IMR-90 (cell line): ENCODE results near the gene SNRPE. TPM values are rescaled to one million over a fixed set of nuclear protein-coding genes. Genes with fewer than 3 reads are reported as not detected.
"Not testable (repeated sequence)": the region's sequence is repeated elsewhere in the genome, so short reads cannot be mapped to it uniquely, and the experiment has no call there.

ENCODE experiments used
- ATAC-seq: fragments of 200-7000 bp; cut with Tn5 transposase; 2 replicates; pipeline ENCODE4 v1.9.1; 2020; ENCODE audit warnings: low read depth, mild to moderate bottlenecking, moderate library complexity
- BruUV-seq: library from RNA; stranded (reverse); fragments of 400-500 nt; replicated peaks from 2 replicates; lab custom pipeline; 2021; lab: Mats Ljungman, UMichigan
- CTCF ChIA-PET: fragments of 300-600 bp; formaldehyde crosslinking; extraction: SDS; loops from one replicate; lab custom pipeline; 2021; ENCODE audit warnings: antibody characterized with exemption; lab: Yijun Ruan, JAX
- POLR2A ChIA-PET: fragments of 300-600 bp; sonication (Branson Sonifier 250); formaldehyde crosslinking; loops from one replicate; lab custom pipeline; 2022; ENCODE audit warnings: antibody characterized with exemption; ENCODE audit not compliant: unreplicated experiment; lab: Charles Lee
- DNase-seq: peaks from one replicate; pipeline ENCODE4 v3.0.0; 2013
- H2AFZ ChIP-seq: replicated peaks from 2 replicates; pipeline ENCODE3; 2013; ENCODE audit warnings: low read length, mild to moderate bottlenecking; ENCODE audit not compliant: poor library complexity
- H2AK5ac ChIP-seq: 2 replicates; pipeline ENCODE4 v1.6.1; 2013; ENCODE audit warnings: low read depth, low read length, inconsistent platforms
- H2AK9ac ChIP-seq: replicated peaks from 2 replicates; pipeline ENCODE3; 2013; ENCODE audit warnings: mild to moderate bottlenecking, low read depth, low read length, moderate library complexity; ENCODE audit not compliant: poor library complexity
- H2BK120ac ChIP-seq: 2 replicates; pipeline ENCODE4 v1.6.1; 2013; ENCODE audit warnings: low read depth, low read length, inconsistent platforms
- H2BK15ac ChIP-seq: 3 replicates; pipeline ENCODE4 v1.6.1; 2013; ENCODE audit warnings: low read depth, low read length, inconsistent platforms
- H2BK20ac ChIP-seq: 2 replicates; pipeline ENCODE4 v1.6.1; 2013; ENCODE audit warnings: low read depth, mild to moderate bottlenecking, inconsistent platforms, low read length, moderate library complexity
- H2BK5ac ChIP-seq: 2 replicates; pipeline ENCODE4 v1.6.1; 2013; ENCODE audit warnings: mild to moderate bottlenecking, low read depth, low read length, inconsistent platforms; ENCODE audit not compliant: poor library complexity, severe bottlenecking
- H3K14ac ChIP-seq: replicated peaks from 2 replicates; pipeline ENCODE4 v1.6.1; 2013; ENCODE audit warnings: low read depth, low read length, inconsistent platforms
- H3K18ac ChIP-seq: 2 replicates; pipeline ENCODE4 v1.6.1; 2013; ENCODE audit warnings: low read depth, low read length, control low read depth
- H3K23ac ChIP-seq: 2 replicates; pipeline ENCODE4 v1.6.1; 2013; ENCODE audit warnings: low read depth, low read length, inconsistent platforms
- H3K27ac ChIP-seq: 2 replicates; pipeline ENCODE4 v1.5.1; 2013; ENCODE audit warnings: mild to moderate bottlenecking, control low read depth, low read length; ENCODE audit not compliant: insufficient read depth
- H3K27me3 ChIP-seq: 2 replicates; pipeline ENCODE4 v1.6.1; 2013; ENCODE audit warnings: low read length; ENCODE audit not compliant: control insufficient read depth, insufficient read depth
- H3K36me3 ChIP-seq: 2 replicates; pipeline ENCODE4 v1.6.1; 2013; ENCODE audit warnings: low read length, mixed read lengths; ENCODE audit not compliant: control insufficient read depth, insufficient read depth
- H3K4ac ChIP-seq: 2 replicates; pipeline ENCODE4 v1.6.1; 2013; ENCODE audit warnings: low read depth, low read length, inconsistent platforms
- H3K4me1 ChIP-seq: 2 replicates; pipeline ENCODE4 v1.6.1; 2013; ENCODE audit warnings: low read length, mixed read lengths; ENCODE audit not compliant: control insufficient read depth, insufficient read depth
- H3K4me2 ChIP-seq: 2 replicates; pipeline ENCODE4 v1.6.1; 2013; ENCODE audit warnings: low read depth, mild to moderate bottlenecking, control low read depth, low read length, moderate library complexity
- H3K4me3 ChIP-seq: 2 replicates; pipeline ENCODE4 v1.5.1; 2013; ENCODE audit warnings: low read depth, mild to moderate bottlenecking, control low read depth, low read length, moderate library complexity; ENCODE audit not compliant: insufficient read depth
- H3K56ac ChIP-seq: 2 replicates; pipeline ENCODE4 v1.6.1; 2013; ENCODE audit warnings: low read length, inconsistent platforms; ENCODE audit not compliant: insufficient read depth; ENCODE audit errors: extremely low read depth
- H3K79me1 ChIP-seq, 2 experiments: 2 replicates each; pipeline ENCODE4 v1.6.1; 2013; ENCODE audit warnings: low read length in 2 of 2, inconsistent platforms in 1 of 2, low read depth in 1 of 2
- H3K9ac ChIP-seq: 2 replicates; pipeline ENCODE4 v1.6.1; 2013; ENCODE audit warnings: low read depth, low read length, control low read depth
- H3K9me1 ChIP-seq: 2 replicates; pipeline ENCODE4 v1.6.1; 2013; ENCODE audit warnings: low read length, inconsistent platforms; ENCODE audit not compliant: insufficient read depth
- H3K9me3 ChIP-seq: 2 replicates; pipeline ENCODE4 v1.6.1; 2013; ENCODE audit warnings: low read length; ENCODE audit not compliant: control insufficient read depth, insufficient read depth
- H4K20me1 ChIP-seq: 2 replicates; pipeline ENCODE4 v1.6.1; 2013; ENCODE audit warnings: low read length, inconsistent platforms; ENCODE audit not compliant: insufficient read depth
- H4K5ac ChIP-seq: 2 replicates; pipeline ENCODE4 v1.6.1; 2013; ENCODE audit warnings: mild to moderate bottlenecking, low read depth, low read length, control low read depth
- H4K8ac ChIP-seq, 2 experiments: 2 replicates each; pipeline ENCODE4 v1.6.1; 2013; ENCODE audit warnings: low read depth in 2 of 2, low read length in 2 of 2, control low read depth in 1 of 2, inconsistent platforms in 1 of 2
- H4K91ac ChIP-seq: 2 replicates; pipeline ENCODE4 v1.6.1; 2013; ENCODE audit warnings: low read depth, low read length, inconsistent platforms; ENCODE audit not compliant: insufficient read depth
- BHLHE40 ChIP-seq: fragments of 150-350 bp; IDR thresholded peaks from 2 replicates; pipeline ENCODE4 v1.6.1; 2016; ENCODE audit warnings: mild to moderate bottlenecking, low read depth, low read length
- CEBPB ChIP-seq: IDR thresholded peaks from 2 replicates; pipeline ENCODE4 v1.6.1; 2012; ENCODE audit warnings: low read depth, low read length, improper control_type of control experiment
- CHD1 ChIP-seq: IDR thresholded peaks from 2 replicates; pipeline ENCODE4 v1.6.1; 2012; ENCODE audit warnings: low read depth, low read length, improper control_type of control experiment
- FOS ChIP-seq: fragments of 150-350 bp; IDR thresholded peaks from 2 replicates; pipeline ENCODE4 v1.6.1; 2016; ENCODE audit warnings: low read depth, low read length
- NFE2L2 ChIP-seq: fragments of 150-350 bp; IDR thresholded peaks from 2 replicates; pipeline ENCODE4 v1.6.1; 2016; ENCODE audit warnings: low read depth, mild to moderate bottlenecking, low read length
- POLR2A ChIP-seq: IDR thresholded peaks from 2 replicates; pipeline ENCODE4 v1.6.1; 2012; ENCODE audit warnings: mild to moderate bottlenecking, low read depth, low read length
- RAD21 ChIP-seq: IDR thresholded peaks from 2 replicates; pipeline ENCODE4 v1.6.1; 2012; ENCODE audit warnings: low read length, improper control_type of control experiment
- RCOR1 ChIP-seq: IDR thresholded peaks from 2 replicates; pipeline ENCODE4 v1.6.1; 2012; ENCODE audit warnings: mild to moderate bottlenecking, low read length, improper control_type of control experiment; ENCODE audit not compliant: insufficient replicate concordance
- RFX5 ChIP-seq: IDR thresholded peaks from 2 replicates; pipeline ENCODE4 v1.8.0; 2012; ENCODE audit warnings: low read depth, mild to moderate bottlenecking, low read length, moderate library complexity
- SMC3 ChIP-seq: fragments of 150-350 bp; IDR thresholded peaks from 2 replicates; pipeline ENCODE4 v1.6.1; 2016; ENCODE audit warnings: low read depth, mild to moderate bottlenecking, antibody characterized with exemption, low read length, moderate library complexity
- USF2 ChIP-seq: fragments of 150-350 bp; IDR thresholded peaks from 2 replicates; pipeline ENCODE4 v1.6.1; 2017; ENCODE audit warnings: mild to moderate bottlenecking, antibody characterized with exemption, low read length, low read depth
- WGBS, 2 experiments: methylation state at CpG; one replicate each; pipeline versions ENCODE4 v1.1.5 to v1.1.7; 2013; ENCODE audit warnings: missing lambda C conversion rate in 2 of 2; ENCODE audit not compliant: insufficient read length in 1 of 2; ENCODE audit errors: extremely low coverage in 2 of 2; 5-methylcytosine and 5-hydroxymethylcytosine counted together
- dilution Hi-C: fragments of 300-500 bp; cut with HindIII; formaldehyde crosslinking; loops from one replicate; pipeline ENCODE4 v1.14.3; 2018; ENCODE audit warnings: low sequenced_read_pairs; ENCODE audit not compliant: unreplicated experiment
- in situ Hi-C: fragments of 300-500 bp; cut with MboI; formaldehyde crosslinking; loops from 3 replicates; pipeline ENCODE4 v1.14.3; 2019; ENCODE audit warnings: low sequenced_read_pairs, inconsistent platforms, mixed read lengths
- intact Hi-C: fragments of 100-400 bp; cut with micrococcal nuclease; formaldehyde crosslinking; loops from 2 replicates; pipeline ENCODE4 v1.10.0; 2022
- polyA plus RNA-seq, 3 experiments: library from polyadenylated mRNA; depleted of rRNA; stranded (reverse); fragments of >200 nt; gene quantifications; 2 replicates each; pipeline ENCODE4 v1.2.3, GENCODE V29; 2012; ENCODE audit warnings: low replicate concordance in 1 of 3
- total RNA-seq: library from RNA; depleted of rRNA; stranded (reverse); fragments of >200 nt; gene quantifications from 2 replicates; pipeline ENCODE4 v1.2.3, GENCODE V29; 2012

Gene SNRPE
- total and polyA plus RNA-seq, 2 of the 4 experiments (the other 2 are of a cell fraction), result 43.6 to 219 TPM

DNA sequence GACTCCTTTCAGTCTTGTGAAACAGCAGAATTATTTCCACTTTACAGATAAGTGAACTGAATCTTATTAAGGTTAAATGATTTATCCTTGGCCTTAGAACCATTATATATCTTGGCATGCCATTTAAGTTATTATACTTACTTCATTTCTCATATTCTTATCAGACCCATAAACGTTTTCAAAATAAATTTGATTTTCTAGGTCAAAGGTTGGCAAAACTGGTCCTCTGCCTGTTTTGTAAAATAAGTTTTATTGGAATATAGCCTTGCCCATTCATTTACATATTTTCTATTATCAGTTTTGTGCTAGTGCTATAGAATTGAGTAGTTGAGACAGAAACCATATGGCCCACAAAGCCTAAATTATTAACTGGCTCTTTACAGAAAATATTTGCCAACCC lies 32.9 kb upstream of the SNRPE start:
- ATAC-seq (no peak), DNase-seq (no peak)
- no peak overlapping the region for H2AFZ ChIP-seq
- CTCF ChIA-PET, result no interaction called here
- peaks cover 3% of the 10 kb centered on the region; the same call in 1 of the 2 replicates for H3K9me1 ChIP-seq
- H4K5ac ChIP-seq, result no peak overlapping the region
- no CpG with 5 or more reads among the region's 1 CpG for WGBS, 2 experiments
- no peak overlapping the region for H3K18ac ChIP-seq
- no peak overlapping the region for H2BK120ac ChIP-seq
- no peak overlapping the region for H3K9ac ChIP-seq
- no peaks in the 10 kb centered on the region for H3K27me3 ChIP-seq
- H3K4me1 ChIP-seq, result no peaks in the 10 kb centered on the region
- peaks cover 4 to 17% of the 10 kb centered on the region in 2 experiments; a peak in 3 of 4 replicates for H3K79me1 ChIP-seq
- BruUV-seq, result no TSS peak
- no peak overlapping the region for H2AK9ac ChIP-seq
- intact Hi-C loops (no loop called here), dilution Hi-C loops (no loop called here), in situ Hi-C loops (no loop called here)
- H4K20me1 ChIP-seq, result peaks cover 7% of the 10 kb centered on the region; the same call in 1 of the 2 replicates
- H2BK15ac ChIP-seq, result no peak overlapping the region
- peaks cover 38% of the 10 kb centered on the region for H3K36me3 ChIP-seq
- H4K8ac ChIP-seq, result no peak overlapping the region
- H2BK20ac ChIP-seq, result no peak overlapping the region
- no peaks in the 10 kb centered on the region for H3K9me3 ChIP-seq
- no peak overlapping the region for H3K14ac ChIP-seq
- no peak overlapping the region for H3K4me2 ChIP-seq
- no peak overlapping the region for H3K27ac ChIP-seq
- TF ChIP-seq POLR2A, result no peak
- no peak for TF ChIP-seq RAD21
- TF ChIP-seq USF2, result no peak
- no peak for TF ChIP-seq BHLHE40
- no peak for TF ChIP-seq RCOR1
- no peak for TF ChIP-seq CHD1
- TF ChIP-seq FOS, result no peak
- no peak for TF ChIP-seq SMC3
- TF ChIP-seq RFX5, result no peak
- no peak for TF ChIP-seq CEBPB
- TF ChIP-seq NFE2L2, result no peak
- no peak overlapping the region for H3K56ac ChIP-seq
- H3K23ac ChIP-seq, result no peak overlapping the region
- H2AK5ac ChIP-seq, result no peak overlapping the region
- no peak overlapping the region for H3K4me3 ChIP-seq
- H3K4ac ChIP-seq, result no peak overlapping the region
- POLR2A ChIA-PET, result no interaction called here
- no peak overlapping the region for H4K91ac ChIP-seq
- H2BK5ac ChIP-seq, result peak overlapping the region; percentile 53

DNA sequence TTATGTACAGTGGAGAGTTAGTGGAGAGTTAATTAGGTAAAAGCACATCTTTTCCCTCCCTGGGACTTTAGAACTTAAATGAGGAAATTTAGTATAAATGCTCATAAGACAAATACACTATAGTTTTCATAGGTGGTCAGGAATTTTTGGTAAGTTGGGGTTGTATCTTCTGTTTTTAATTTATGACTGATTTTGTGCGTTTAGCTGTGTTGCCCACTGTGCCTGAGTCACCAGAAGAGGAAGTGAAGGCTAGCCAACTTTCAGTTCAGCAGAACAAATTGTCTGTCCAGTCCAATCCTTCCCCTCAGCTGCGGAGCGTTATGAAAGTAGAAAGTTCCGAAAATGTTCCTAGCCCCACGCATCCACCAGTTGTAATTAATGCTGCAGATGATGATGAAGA lies 32.2 kb upstream of the SNRPE start:
- CTCF ChIA-PET, result not testable (repeated sequence)
- H3K36me3 ChIP-seq, result peaks cover 42% of the 10 kb centered on the region
- peak; percentile 24; the same call in 1 of the 2 replicates for ATAC-seq

More for the DNA sequence above, 32.2 kb upstream of the SNRPE start:
- H2AK5ac ChIP-seq, H4K91ac ChIP-seq, H3K23ac ChIP-seq, H3K9me3 ChIP-seq, H3K4me1 ChIP-seq, H3K27ac ChIP-seq, H4K5ac ChIP-seq, H2AFZ ChIP-seq, in situ Hi-C loops, H3K56ac ChIP-seq, POLR2A ChIA-PET, H4K20me1 ChIP-seq, H3K9ac ChIP-seq, H2BK20ac ChIP-seq, intact Hi-C loops, H2AK9ac ChIP-seq, H3K18ac ChIP-seq, H3K4ac ChIP-seq, H4K8ac ChIP-seq, H3K9me1 ChIP-seq, H3K4me2 ChIP-seq, H2BK15ac ChIP-seq, H2BK120ac ChIP-seq, H3K14ac ChIP-seq, dilution Hi-C loops, H3K27me3 ChIP-seq, H3K4me3 ChIP-seq, BruUV-seq: not testable (repeated sequence)
- DNase-seq, result peak; percentile 24
- WGBS, 2 experiments, result 100% methylated on average over 1 of the region's 5 CpGs; no CpG with 5 or more reads in 1 of the 2 experiments
- peaks cover 3 to 14% of the 10 kb centered on the region in 2 experiments; a peak in 3 of 4 replicates for H3K79me1 ChIP-seq
- peak overlapping the region; percentile 15 for H2BK5ac ChIP-seq
